H1 (cell line): ENCODE measurements around the gene FGF12. TPM values are rescaled to one million over a fixed set of nuclear protein-coding genes. Genes with fewer than 3 reads are reported as not detected.

ENCODE experiments used
- CTCF ChIA-PET: fragments of 300-600 bp; sonication (Branson Sonifier 250); formaldehyde crosslinking; loops from one replicate; lab custom pipeline; 2021; ENCODE audit not compliant: partially characterized antibody; lab: Charles Lee
- POLR2A ChIA-PET: fragments of 300-600 bp; sonication (Branson Sonifier 250); formaldehyde crosslinking; loops from one replicate; lab custom pipeline; 2021; ENCODE audit warnings: inconsistent platforms; ENCODE audit not compliant: partially characterized antibody; lab: Charles Lee
- DNase-seq, 2 experiments: peaks; one replicate each; pipeline versions ENCODE4 v3.0.0 to v3.0.0-alpha.2; 2010 to 2022; ENCODE audit warnings: low spot score in 2 of 2, low read depth in 1 of 2, mixed read lengths in 1 of 2
- FAIRE-seq: peaks from 2 replicates; lab custom pipeline; 2011; peaks lifted over from hg19 to GRCh38; lab: Jason Lieb, UNC
- H2AFZ ChIP-seq: 2 replicates; pipeline ENCODE4 v1.8.1; 2012; ENCODE audit warnings: low read length, inconsistent platforms
- H2AK5ac ChIP-seq: 2 replicates; pipeline ENCODE4 v1.6.1; 2013; ENCODE audit warnings: low read depth, low read length
- H2BK120ac ChIP-seq: replicated peaks from 2 replicates; pipeline ENCODE3; 2013; ENCODE audit warnings: low read depth, low read length, inconsistent platforms
- H2BK12ac ChIP-seq: 2 replicates; pipeline ENCODE4 v1.6.1; 2013; ENCODE audit warnings: low read depth, low read length
- H2BK15ac ChIP-seq: 2 replicates; pipeline ENCODE4 v1.6.1; 2013; ENCODE audit warnings: low read length
- H2BK20ac ChIP-seq: 2 replicates; pipeline ENCODE4 v1.6.1; 2013; ENCODE audit warnings: low read length
- H2BK5ac ChIP-seq: 2 replicates; pipeline ENCODE4 v1.6.1; 2013; ENCODE audit warnings: low read depth, low read length
- H3K14ac ChIP-seq: 2 replicates; pipeline ENCODE4 v1.6.1; 2013; ENCODE audit warnings: inconsistent platforms; ENCODE audit not compliant: insufficient read length
- H3K18ac ChIP-seq: 2 replicates; pipeline ENCODE4 v1.6.1; 2013; ENCODE audit warnings: low read length; ENCODE audit errors: extremely low read depth
- H3K23ac ChIP-seq: 2 replicates; pipeline ENCODE4 v1.6.1; 2013; ENCODE audit warnings: inconsistent platforms; ENCODE audit not compliant: insufficient read length
- H3K23me2 ChIP-seq: 2 replicates; pipeline ENCODE4 v1.6.1; 2013; ENCODE audit warnings: low read depth, low read length
- H3K27ac ChIP-seq: 2 replicates; pipeline ENCODE4 v1.6.1; 2011; ENCODE audit warnings: low read depth, low read length, inconsistent platforms
- H3K27me3 ChIP-seq, 4 experiments: replicated peaks in 1 of 4; 1 replicate in 1 of 4; 2 replicates in 3 of 4; pipeline versions ENCODE4 v1.6.1 to v1.8.1; 2011 to 2013; ENCODE audit warnings: low read length in 3 of 4, mild to moderate bottlenecking in 3 of 4, inconsistent platforms in 2 of 4, mixed read lengths in 2 of 4, moderate library complexity in 1 of 4; ENCODE audit not compliant: control insufficient read depth in 3 of 4, insufficient read depth in 3 of 4; ENCODE audit errors: extremely low read depth in 1 of 4
- H3K36me3 ChIP-seq, 4 experiments: 2 replicates each; pipeline versions ENCODE4 v1.6.1 to v1.8.1; 2011 to 2013; ENCODE audit warnings: mild to moderate bottlenecking in 4 of 4, low read length in 3 of 4, moderate library complexity in 2 of 4, control low read depth in 1 of 4, inconsistent platforms in 1 of 4; ENCODE audit not compliant: insufficient read depth in 4 of 4, control insufficient read depth in 2 of 4
- H3K4ac ChIP-seq: replicated peaks from 2 replicates; pipeline ENCODE3; 2013; ENCODE audit warnings: low read length, low read depth, mixed read lengths, inconsistent platforms; ENCODE audit not compliant: insufficient read length
- H3K4me1 ChIP-seq, 4 experiments: replicated peaks in 1 of 4; 1 replicate in 1 of 4; 2 replicates in 3 of 4; pipeline versions ENCODE4 v1.6.1 to v1.8.1; 2011 to 2013; ENCODE audit warnings: low read length in 3 of 4, inconsistent platforms in 2 of 4, mixed read lengths in 1 of 4; ENCODE audit not compliant: insufficient read depth in 4 of 4, control insufficient read depth in 3 of 4
- H3K4me2 ChIP-seq, 2 experiments: 2 replicates each; pipeline versions ENCODE4 v1.6.1 to v1.8.1; 2011 to 2013; ENCODE audit warnings: low read depth in 2 of 2, low read length in 2 of 2, control low read depth in 1 of 2, inconsistent platforms in 1 of 2, mild to moderate bottlenecking in 1 of 2; ENCODE audit not compliant: insufficient read depth in 1 of 2
- H3K4me3 ChIP-seq, 4 experiments: fragments of 200-600, 300-600 bp in 1 of 4; sonication (generic), shearing (Covaris generic), sonication (Bioruptor Twin) in 1 of 4; 2 replicates each; pipeline versions ENCODE4 v1.5.1 to v1.8.1; 2011 to 2016; ENCODE audit warnings: low read length in 4 of 4, low read depth in 3 of 4, control low read depth in 2 of 4, inconsistent platforms in 2 of 4, mild to moderate bottlenecking in 2 of 4, mixed read lengths in 1 of 4, moderate library complexity in 1 of 4; ENCODE audit not compliant: insufficient read depth in 2 of 4; ENCODE audit errors: extremely low read depth in 1 of 4
- H3K56ac ChIP-seq: replicated peaks from 2 replicates; pipeline ENCODE3; 2013; ENCODE audit warnings: low read depth, mild to moderate bottlenecking, mixed read lengths, low read length, inconsistent platforms; ENCODE audit not compliant: insufficient read length
- H3K79me1 ChIP-seq: 2 replicates; pipeline ENCODE4 v1.6.1; 2013; ENCODE audit warnings: low read depth, low read length, control low read depth
- H3K79me2 ChIP-seq, 2 experiments: 2 replicates each; pipeline versions ENCODE4 v1.6.1 to v1.8.1; 2012 to 2013; ENCODE audit warnings: low read length in 2 of 2, mild to moderate bottlenecking in 2 of 2, inconsistent platforms in 1 of 2; ENCODE audit not compliant: insufficient read depth in 2 of 2, control insufficient read depth in 1 of 2
- H3K9ac ChIP-seq, 4 experiments: replicated peaks in 1 of 4; 1 replicate in 1 of 4; 2 replicates in 3 of 4; pipeline versions ENCODE4 v1.6.1 to v1.8.1; 2011 to 2013; ENCODE audit warnings: low read depth in 3 of 4, low read length in 3 of 4, control low read depth in 2 of 4, mild to moderate bottlenecking in 2 of 4, moderate library complexity in 2 of 4, inconsistent platforms in 1 of 4; ENCODE audit errors: extremely low read depth in 1 of 4
- H3K9me3 ChIP-seq, 2 experiments: 2 replicates each; pipeline versions ENCODE4 v1.6.1 to v1.8.1; 2012 to 2013; ENCODE audit warnings: mild to moderate bottlenecking in 2 of 2, moderate library complexity in 2 of 2, control low read depth in 1 of 2, inconsistent platforms in 1 of 2, low read depth in 1 of 2, low read length in 1 of 2, mixed read lengths in 1 of 2; ENCODE audit not compliant: insufficient read depth in 2 of 2
- H4K20me1 ChIP-seq, 2 experiments: replicated peaks in 1 of 2; 2 replicates each; pipeline versions ENCODE3 to v1.8.1; 2011 to 2013; ENCODE audit warnings: inconsistent platforms in 2 of 2, low read length in 2 of 2, mild to moderate bottlenecking in 1 of 2; ENCODE audit not compliant: insufficient read depth in 2 of 2, control insufficient read depth in 1 of 2
- H4K5ac ChIP-seq: 2 replicates; pipeline ENCODE4 v1.6.1; 2013; ENCODE audit warnings: low read length, low read depth, mixed read lengths, inconsistent platforms; ENCODE audit not compliant: insufficient read length
- H4K8ac ChIP-seq: 2 replicates; pipeline ENCODE4 v1.8.0; 2013; ENCODE audit warnings: mild to moderate bottlenecking, moderate library complexity, low read length, inconsistent platforms; ENCODE audit not compliant: insufficient read depth; ENCODE audit errors: extremely low read depth
- H4K91ac ChIP-seq: replicated peaks from 2 replicates; pipeline ENCODE3; 2013; ENCODE audit warnings: low read length, mixed read lengths, inconsistent platforms; ENCODE audit not compliant: insufficient read length
- RXRA ChIP-seq: IDR thresholded peaks from 2 replicates; pipeline ENCODE4 v1.6.1; 2011; ENCODE audit warnings: low read depth, mild to moderate bottlenecking, low read length, moderate library complexity; ENCODE audit not compliant: insufficient read depth
- TAF7 ChIP-seq: optimal IDR thresholded peaks from 2 replicates; pipeline ENCODE3; 2011; ENCODE audit warnings: low read depth, mild to moderate bottlenecking, inconsistent platforms, low read length, moderate library complexity, borderline replicate concordance
- WGBS, 2 experiments: shearing (Covaris generic) in 1 of 2; methylation state at CpG; one replicate each; pipeline versions ENCODE4 v1.1.6 to v1.1.7; 2013 to 2015; ENCODE audit warnings: low lambda C conversion rate in 2 of 2, mixed read lengths in 2 of 2, inconsistent platforms in 1 of 2, low coverage in 1 of 2, missing lambda C conversion rate in 1 of 2; ENCODE audit not compliant: insufficient replicate concordance in 2 of 2, insufficient coverage in 1 of 2, insufficient read length in 1 of 2; ENCODE audit errors: extremely low coverage in 1 of 2, missing lambda C conversion rate in 1 of 2; 5-methylcytosine and 5-hydroxymethylcytosine counted together
- polyA plus RNA-seq, 7 experiments: library from polyadenylated mRNA; depleted of rRNA in 3 of 7; stranded (reverse) in 5 of 7; unstranded in 2 of 7; fragments of >200 nt in 5 of 7; fragments of 200-250 nt in 2 of 7; gene quantifications; 1 replicate in 5 of 7; 2 replicates in 1 of 7; 4 replicates in 1 of 7; pipeline versions ENCODE4 v1.2.1 to v1.2.3, GENCODE V29; 2011 to 2013; ENCODE audit warnings: missing spikeins in 2 of 7, mixed read lengths in 2 of 7
- total RNA-seq: library from RNA; stranded (reverse); fragmentation: NEBNext Ultra II Directional; extraction: Animal tissue kit (Norgen Biotek cat#: 25700); gene quantifications from 2 replicates; pipeline ENCODE4 v1.2.1, GENCODE V29; 2021

The FGF12 gene
- total and polyA plus RNA-seq, 2 of the 8 experiments (the other 6 are each of a cell fraction or from before 2014, with no cell fraction given): 4.1 to 16.6 TPM

- Histone ChIP-seq H3K18ac (no peak overlapping the region), H3K4me3 (no peak overlapping the region), H2BK12ac (no peak overlapping the region), H3K27me3 (peaks cover 0 to 2% (median 0%) of the 10 kb centered on the region in 4 experiments; a peak in 1 of 7 replicates), H3K79me2 (no peaks in the 10 kb centered on the region), H3K4me2 (no peak overlapping the region), H3K23ac (no peak overlapping the region), H3K27ac (no peak overlapping the region), H2BK20ac (no peak overlapping the region), H2AK5ac (no peak overlapping the region), H3K9ac (no peak overlapping the region), H4K5ac (no peak overlapping the region), H2BK15ac (no peak overlapping the region), H4K20me1 (no peaks in the 10 kb centered on the region), H4K8ac (no peak overlapping the region), H3K9me3 (peaks cover 5 to 9% of the 10 kb centered on the region in 2 experiments; a peak in 3 of 4 replicates), H2AFZ (no peak overlapping the region), H4K91ac (no peak overlapping the region), H3K4ac (no peak overlapping the region), H2BK5ac (no peak overlapping the region), H3K36me3 (no peaks in the 10 kb centered on the region; a peak in 1 of 8 replicates), H3K23me2 (no peaks in the 10 kb centered on the region), H3K79me1 (no peaks in the 10 kb centered on the region), H3K56ac (no peak overlapping the region), H3K4me1 (peaks cover 0 to 9% (median 0%) of the 10 kb centered on the region in 4 experiments; a peak in 1 of 7 replicates), H3K14ac (no peak overlapping the region), H2BK120ac (no peak overlapping the region)
- FAIRE-seq: no peak
- TF ChIP-seq TAF7: no peak
- no peak for TF ChIP-seq RXRA
- ChIA-PET POLR2A (no interaction called here), CTCF (interaction anchor here (0.6 to 0.7 kb wide), 2 partner anchors 88 to 117 kb away, joined by 3 to 4 read pairs; no protein-coding TSS in a partner anchor)
- no peak for DNase-seq
- WGBS, 2 experiments: 83% methylated on average over 6 of the region's 6 CpGs; no CpG with 5 or more reads in 1 of the 2 experiments
Observed at GRCh38 chr3:192684151-192684550, 43.2 kb downstream of the FGF12 start.
